Measurements from ENCODE around the gene NUAK1. TPM values are rescaled to one million over a fixed set of nuclear protein-coding genes. Genes with fewer than 3 reads are reported as not detected.
"Not testable (repeated sequence)": the region's sequence is repeated elsewhere in the genome, so short reads cannot be mapped to it uniquely, and the experiment has no call there.

Gene NUAK1
- total RNA-seq, 4 donors from 2014 or later, result 22.6 to 44.3 (median 38.4) TPM

GRCh38 chr12:106018286-106018685, 120.5 kb downstream of the NUAK1 start:
- H3K36me3 ChIP-seq, result no peaks in the 10 kb centered on the region
- H3K27ac ChIP-seq, result no peak overlapping the region
- H3K27me3 ChIP-seq, result no peaks in the 10 kb centered on the region
- 98% methylated on average over 1 of the region's 1 CpG for WGBS
- H3K4me3 ChIP-seq, result no peak overlapping the region
- TF ChIP-seq POLR2AphosphoS5 (IDR thresholded peaks at IDR 0.05) (no peak), EP300 (IDR thresholded peaks at IDR 0.05) (no peak), CTCF (IDR thresholded peaks at IDR 0.05) (no peak), POLR2A (IDR thresholded peaks at IDR 0.05) (no peak)
- no peak for DNase-seq (ENCODE audit: low spot score in 2 of 2)
- no peaks in the 10 kb centered on the region for H3K9me3 ChIP-seq
- H3K4me1 ChIP-seq, result no peaks in the 10 kb centered on the region

- not testable (repeated sequence) for H3K9me3 ChIP-seq; H3K27ac ChIP-seq; H3K4me1 ChIP-seq; DNase-seq (ENCODE audit: low spot score in 2 of 2); H3K4me3 ChIP-seq; H3K27me3 ChIP-seq; H3K36me3 ChIP-seq
- 90% methylated on average over 7 of the region's 7 CpGs for WGBS
Measured at GRCh38 chr12:106016601-106017278, 122.0 kb downstream of the NUAK1 start.

GRCh38 chr12:106015646-106016045, 123.1 kb downstream of the NUAK1 start:
- Histone ChIP-seq H3K27me3 (no peaks in the 10 kb centered on the region), H3K4me1 (no peaks in the 10 kb centered on the region), H3K9me3 (no peaks in the 10 kb centered on the region), H3K4me3 (no peak overlapping the region), H3K27ac (no peak overlapping the region), H3K36me3 (no peaks in the 10 kb centered on the region)
- TF ChIP-seq POLR2AphosphoS5 (IDR thresholded peaks at IDR 0.05) (no peak), EP300 (IDR thresholded peaks at IDR 0.05) (no peak), CTCF (IDR thresholded peaks at IDR 0.05) (no peak), POLR2A (IDR thresholded peaks at IDR 0.05) (no peak)
- DNase-seq (ENCODE audit: low spot score in 2 of 2), result no peak
- 88% methylated on average over 12 of the region's 12 CpGs for WGBS

GRCh38 chr12:106013941-106014340, 124.8 kb downstream of the NUAK1 start:
- DNase-seq (ENCODE audit: low spot score in 2 of 2), result no peak
- WGBS, result 97% methylated on average over 4 of the region's 4 CpGs
- Histone ChIP-seq H3K4me3 (no peak overlapping the region), H3K27me3 (no peaks in the 10 kb centered on the region), H3K9me3 (no peaks in the 10 kb centered on the region), H3K36me3 (no peaks in the 10 kb centered on the region), H3K4me1 (no peaks in the 10 kb centered on the region), H3K27ac (no peak overlapping the region)
- TF ChIP-seq POLR2A (IDR thresholded peaks at IDR 0.05), result no peak
- TF ChIP-seq POLR2AphosphoS5 (IDR thresholded peaks at IDR 0.05), result no peak
- TF ChIP-seq EP300 (IDR thresholded peaks at IDR 0.05), result no peak
- no peak for TF ChIP-seq CTCF (IDR thresholded peaks at IDR 0.05)

Other genes starting within 250 kb of the NUAK1 start
- gene CKAP4, start 109.1 kb upstream of the NUAK1 start, total RNA-seq, result 10 to 100 TPM; 38.5 to 75.3 (median 58.7) TPM
- 10 to 100 TPM; 38.1 to 70.6 (median 61.2) TPM for gene TCP11L2, start 163.8 kb upstream of the NUAK1 start, total RNA-seq
- 10 to 100 TPM in 3 of 4 donors, 1 to 10 TPM in 1; 9.6 to 14.6 (median 12.6) TPM for gene POLR3B, start 218.8 kb upstream of the NUAK1 start, total RNA-seq